ENCODE results near the gene NCOA7. TPM values are rescaled to one million over a fixed set of nuclear protein-coding genes. Genes with fewer than 3 reads are reported as not detected.

NCOA7 gene
- total and polyA plus RNA-seq, 2 of the 8 experiments (the other 6 are each of a cell fraction or from before 2014, with no cell fraction given): 2.6 to 10.7 TPM

- Histone ChIP-seq H2AFZ (ENCODE audit: low read length) (no peak overlapping the region), H3K14ac (ENCODE audit: insufficient read length) (no peak overlapping the region), H4K8ac (ENCODE audit: extremely low read depth, insufficient read depth, low read length) (no peak overlapping the region), H3K9me3 (ENCODE audit: insufficient read depth in 2 of 2, low read depth in 1 of 2, low read length in 1 of 2) (no peaks in the 10 kb centered on the region), H3K79me1 (ENCODE audit: low read depth, low read length) (no peaks in the 10 kb centered on the region), H3K4ac (replicated peaks; ENCODE audit: insufficient read length, low read depth, low read length) (no peak overlapping the region), H3K56ac (replicated peaks; ENCODE audit: insufficient read length, low read depth, low read length) (no peak overlapping the region), H3K4me1 (replicated peaks in 1 of 4; ENCODE audit: control insufficient read depth in 3 of 4, insufficient read depth in 4 of 4, low read length in 3 of 4) (peaks cover 2 to 10% (median 4%) of the 10 kb centered on the region in 4 experiments; a peak in 4 of 7 replicates), H3K18ac (ENCODE audit: extremely low read depth, low read length) (no peak overlapping the region), H3K23me2 (ENCODE audit: low read depth, low read length) (peaks cover 11% of the 10 kb centered on the region), H2AK5ac (ENCODE audit: low read depth, low read length) (no peak overlapping the region), H3K23ac (ENCODE audit: insufficient read length) (no peak overlapping the region), H3K27ac (ENCODE audit: low read depth, low read length) (no peak overlapping the region), H3K9ac (replicated peaks in 1 of 4; ENCODE audit: extremely low read depth in 1 of 4, low read depth in 3 of 4, low read length in 3 of 4) (no peak overlapping the region), H2BK12ac (ENCODE audit: low read depth, low read length) (no peak overlapping the region), H2BK15ac (ENCODE audit: low read length) (no peak overlapping the region), H3K36me3 (ENCODE audit: control insufficient read depth in 2 of 4, insufficient read depth in 4 of 4, low read length in 3 of 4) (no peaks in the 10 kb centered on the region), H2BK120ac (replicated peaks; ENCODE audit: low read depth, low read length) (no peak overlapping the region), H2BK20ac (ENCODE audit: low read length) (no peak overlapping the region), H3K4me3 (ENCODE audit: extremely low read depth in 1 of 4, insufficient read depth in 2 of 4, low read depth in 3 of 4, low read length in 4 of 4) (no peak overlapping the region), H4K91ac (replicated peaks; ENCODE audit: insufficient read length, low read length) (no peak overlapping the region), H4K5ac (ENCODE audit: insufficient read length, low read depth, low read length) (no peak overlapping the region), H3K27me3 (replicated peaks in 1 of 4; ENCODE audit: control insufficient read depth in 3 of 4, extremely low read depth in 1 of 4, insufficient read depth in 3 of 4, low read length in 3 of 4) (no peaks in the 10 kb centered on the region; a peak in 1 of 7 replicates), H4K20me1 (replicated peaks in 1 of 2; ENCODE audit: control insufficient read depth in 1 of 2, insufficient read depth in 2 of 2, low read length in 2 of 2) (no peaks in the 10 kb centered on the region), H2BK5ac (ENCODE audit: low read depth, low read length) (no peak overlapping the region), H3K4me2 (ENCODE audit: insufficient read depth in 1 of 2, low read depth in 2 of 2, low read length in 2 of 2) (no peak overlapping the region), H3K79me2 (ENCODE audit: control insufficient read depth in 1 of 2, insufficient read depth in 2 of 2, low read length in 2 of 2) (0 out of 4 replicates have a peak, but pooled peaks cover 0 to 5% of the 10 kb centered on the region in 2 experiments)
- POLR2A ChIA-PET (ENCODE audit: partially characterized antibody): interaction anchor here (0.9 to 1.9 kb wide), 2 partner anchors 12 kb away, joined by 3 to 5 read pairs; no protein-coding TSS in a partner anchor
- DNase-seq (ENCODE audit: low read depth in 1 of 2, low spot score in 2 of 2) (no peak), FAIRE-seq (no peak)
- CTCF ChIA-PET (ENCODE audit: partially characterized antibody): interaction anchor here (0.8 to 4.1 kb wide), 7 partner anchors 8 to 160 kb away, joined by 3 to 18 read pairs (median 5); no protein-coding TSS in a partner anchor
- WGBS, 2 experiments (ENCODE audit: extremely low coverage in 1 of 2, insufficient coverage in 1 of 2, insufficient read length in 1 of 2, insufficient replicate concordance in 2 of 2, low coverage in 1 of 2, low lambda C conversion rate in 2 of 2, missing lambda C conversion rate in 1 of 2): 55% methylated on average over 2 of the region's 2 CpGs; no CpG with 5 or more reads in 1 of the 2 experiments
- no peak for TF ChIP-seq ASH2L (IDR thresholded peaks at IDR 0.05; ENCODE audit: low read length)
- TF ChIP-seq BRCA1 (IDR thresholded peaks at IDR 0.05; ENCODE audit: low read depth, low read length): no peak
- no peak for TF ChIP-seq ZNF274 (IDR thresholded peaks at IDR 0.05; ENCODE audit: borderline replicate concordance, extremely low read depth, low read length)
- TF ChIP-seq, protein P1, sequence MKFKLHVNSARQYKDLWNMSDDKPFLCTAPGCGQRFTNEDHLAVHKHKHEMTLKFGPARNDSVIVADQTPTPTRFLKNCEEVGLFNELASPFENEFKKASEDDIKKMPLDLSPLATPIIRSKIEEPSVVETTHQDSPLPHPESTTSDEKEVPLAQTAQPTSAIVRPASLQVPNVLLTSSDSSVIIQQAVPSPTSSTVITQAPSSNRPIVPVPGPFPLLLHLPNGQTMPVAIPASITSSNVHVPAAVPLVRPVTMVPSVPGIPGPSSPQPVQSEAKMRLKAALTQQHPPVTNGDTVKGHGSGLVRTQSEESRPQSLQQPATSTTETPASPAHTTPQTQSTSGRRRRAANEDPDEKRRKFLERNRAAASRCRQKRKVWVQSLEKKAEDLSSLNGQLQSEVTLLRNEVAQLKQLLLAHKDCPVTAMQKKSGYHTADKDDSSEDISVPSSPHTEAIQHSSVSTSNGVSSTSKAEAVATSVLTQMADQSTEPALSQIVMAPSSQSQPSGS (IDR thresholded peaks at IDR 0.05; ENCODE audit: low read length): no peak
- TF ChIP-seq CHD2 (IDR thresholded peaks at IDR 0.05; ENCODE audit: low read length): no peak
- TF ChIP-seq CHD1 (IDR thresholded peaks at IDR 0.05; ENCODE audit: low read depth, low read length): no peak
- TF ChIP-seq FOSL1 (IDR thresholded peaks at IDR 0.05; ENCODE audit: insufficient read depth, low read depth, low read length): no peak
- TF ChIP-seq CREB1 (IDR thresholded peaks at IDR 0.05): no peak
- TF ChIP-seq SIRT6 (IDR thresholded peaks at IDR 0.05; ENCODE audit: low read length): no peak
- TF ChIP-seq HDAC6 (IDR thresholded peaks at IDR 0.05; ENCODE audit: low read depth, low read length): no peak
- TF ChIP-seq CTBP2 (IDR thresholded peaks at IDR 0.05; ENCODE audit: borderline replicate concordance, insufficient read depth, insufficient read length, low read length): no peak
- no peak for TF ChIP-seq GTF2F1 (IDR thresholded peaks at IDR 0.05; ENCODE audit: borderline replicate concordance, low read depth, low read length)
- no peak for TF ChIP-seq SAP30 (IDR thresholded peaks at IDR 0.05; ENCODE audit: insufficient read depth, insufficient replicate concordance, low read length)
These were observed 2.5 kb downstream of the NCOA7 start for GRCh38 chr6:125793280-125793679.
